GM21381 (cell line): ENCODE results near the gene HTRA2.
A peak's percentile ranks its signal among the peaks of the same experiment; 100 is the strongest.

Experiments
- ATAC-seq: cut with Tn5 transposase; IDR thresholded peaks from one replicate; pipeline ENCODE4 v1.9.1; 2021; ENCODE audit warnings: mild to moderate bottlenecking, moderate library complexity; ENCODE audit not compliant: unreplicated experiment

The HTRA2 gene

GRCh38 chr2:74499940-74500577, 29.7 kb upstream of the HTRA2 start:
- no peak for ATAC-seq

GRCh38 chr2:74500578-74500946, 29.2 kb upstream of the HTRA2 start:
- no peak for ATAC-seq

- no peak for ATAC-seq
These were observed 28.2 kb upstream of the HTRA2 start for GRCh38 chr2:74501335-74502071.

GRCh38 chr2:74502147-74502719, 27.5 kb upstream of the HTRA2 start:
- ATAC-seq = no peak

GRCh38 chr2:74502720-74503505, 26.8 kb upstream of the HTRA2 start:
- no peak for ATAC-seq

- no peak for ATAC-seq
These were observed 25.9 kb upstream of the HTRA2 start for GRCh38 chr2:74503506-74504475.

GRCh38 chr2:74504591-74504990, 25.1 kb upstream of the HTRA2 start:
- no peak for ATAC-seq

GRCh38 chr2:74505448-74506246, 24.1 kb upstream of the HTRA2 start:
- ATAC-seq = no peak

- ATAC-seq = peak; percentile 87
These were observed 22.4 kb upstream of the HTRA2 start, which contains the start of gene PCGF1 for GRCh38 chr2:74507145-74507925. PCGF1 (minus strand) TSS chr2:74507695; CDS start chr2:74507668, 27 bp downstream.

GRCh38 chr2:74507926-74508520, 21.7 kb upstream of the HTRA2 start:
- ATAC-seq = peak; percentile 6

- no peak for ATAC-seq
These were observed 19.5 kb upstream of the HTRA2 start for GRCh38 chr2:74510272-74510671.

GRCh38 chr2:74511104-74511989, 18.4 kb upstream of the HTRA2 start:
- no peak for ATAC-seq

GRCh38 chr2:74512744-74513604, 16.8 kb upstream of the HTRA2 start:
- ATAC-seq = no peak

GRCh38 chr2:74513605-74514367, 15.9 kb upstream of the HTRA2 start:
- ATAC-seq = no peak
